Renal pelvis (tissue), 12 donors: ENCODE data around the gene AFAP1L2. TPM values are rescaled to one million over a fixed set of nuclear protein-coding genes. Genes with fewer than 3 reads are reported as not detected.

Experiments
- DNase-seq: peaks from one replicate; pipeline ENCODE4 v3.0.0-alpha.2; 2013
- long read RNA-seq, 16 experiments: transcript quantifications; one replicate each; lab custom pipeline, GENCODE V29; 2026
- polyA plus RNA-seq, 3 donors: library from polyadenylated mRNA; unstranded; fragments of 120-200 nt; gene quantifications; one replicate each; pipeline ENCODE4 v1.2.1, GENCODE V29; 2013; ENCODE audit not compliant: insufficient read length in 3 of 3

The AFAP1L2 gene, protein sequence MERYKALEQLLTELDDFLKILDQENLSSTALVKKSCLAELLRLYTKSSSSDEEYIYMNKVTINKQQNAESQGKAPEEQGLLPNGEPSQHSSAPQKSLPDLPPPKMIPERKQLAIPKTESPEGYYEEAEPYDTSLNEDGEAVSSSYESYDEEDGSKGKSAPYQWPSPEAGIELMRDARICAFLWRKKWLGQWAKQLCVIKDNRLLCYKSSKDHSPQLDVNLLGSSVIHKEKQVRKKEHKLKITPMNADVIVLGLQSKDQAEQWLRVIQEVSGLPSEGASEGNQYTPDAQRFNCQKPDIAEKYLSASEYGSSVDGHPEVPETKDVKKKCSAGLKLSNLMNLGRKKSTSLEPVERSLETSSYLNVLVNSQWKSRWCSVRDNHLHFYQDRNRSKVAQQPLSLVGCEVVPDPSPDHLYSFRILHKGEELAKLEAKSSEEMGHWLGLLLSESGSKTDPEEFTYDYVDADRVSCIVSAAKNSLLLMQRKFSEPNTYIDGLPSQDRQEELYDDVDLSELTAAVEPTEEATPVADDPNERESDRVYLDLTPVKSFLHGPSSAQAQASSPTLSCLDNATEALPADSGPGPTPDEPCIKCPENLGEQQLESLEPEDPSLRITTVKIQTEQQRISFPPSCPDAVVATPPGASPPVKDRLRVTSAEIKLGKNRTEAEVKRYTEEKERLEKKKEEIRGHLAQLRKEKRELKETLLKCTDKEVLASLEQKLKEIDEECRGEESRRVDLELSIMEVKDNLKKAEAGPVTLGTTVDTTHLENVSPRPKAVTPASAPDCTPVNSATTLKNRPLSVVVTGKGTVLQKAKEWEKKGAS
- 10 to 100 TPM; 40.1 to 45.6 (median 42.1) TPM for polyA plus RNA-seq
- long read RNA-seq, donor 1, partial matches to known transcripts: 0 of 2 reads
- long read RNA-seq, donor 1, other reads (novel, unspliced or antisense): 0 of 2 reads
- long read RNA-seq, donor 2, partial matches to known transcripts: 0 of 3 reads
- long read RNA-seq, donor 2, other reads (novel, unspliced or antisense): 0 of 3 reads
- long read RNA-seq, donor 3, partial matches to known transcripts: 5 of 10 reads
- long read RNA-seq, donor 3, other reads (novel, unspliced or antisense): 0 of 10 reads
- long read RNA-seq, donor 4, partial matches to known transcripts: 0 of 1 reads
- long read RNA-seq, donor 4, other reads (novel, unspliced or antisense): 0 of 1 reads
- long read RNA-seq, donor 5, partial matches to known transcripts: 0 of 1 reads
- long read RNA-seq, donor 5, other reads (novel, unspliced or antisense): 0 of 1 reads
- long read RNA-seq, donor 6, partial matches to known transcripts: 0 of 1 reads
- long read RNA-seq, donor 6, other reads (novel, unspliced or antisense): 0 of 1 reads
- long read RNA-seq, donor 7, partial matches to known transcripts: 5 of 10 reads
- long read RNA-seq, donor 7, other reads (novel, unspliced or antisense): 0 of 10 reads
- long read RNA-seq, donor 8: 0 reads
- long read RNA-seq, donor 9, partial matches to known transcripts: 17 of 19 reads
- long read RNA-seq, donor 9, other reads (novel, unspliced or antisense): 0 of 19 reads
- long read RNA-seq, donor 10, partial matches to known transcripts: 11 of 13 reads
- long read RNA-seq, donor 10, other reads (novel, unspliced or antisense): 0 of 13 reads
- long read RNA-seq, donor 11, partial matches to known transcripts: 29 of 32 reads
- long read RNA-seq, donor 11, other reads (novel, unspliced or antisense): 0 of 32 reads
- long read RNA-seq, donor 12, partial matches to known transcripts: 8 of 12 reads
- long read RNA-seq, donor 12, other reads (novel, unspliced or antisense): 0 of 12 reads
- long read RNA-seq, donor 13, partial matches to known transcripts: 0 of 3 reads
- long read RNA-seq, donor 13, other reads (novel, unspliced or antisense): 0 of 3 reads
- long read RNA-seq, donor 14: 0 reads
- long read RNA-seq, donor 15, partial matches to known transcripts: 40 of 42 reads
- long read RNA-seq, donor 15, other reads (novel, unspliced or antisense): 0 of 42 reads
- long read RNA-seq, donor 16, partial matches to known transcripts: 9 of 15 reads
- long read RNA-seq, donor 16, other reads (novel, unspliced or antisense): 0 of 15 reads

DNA sequence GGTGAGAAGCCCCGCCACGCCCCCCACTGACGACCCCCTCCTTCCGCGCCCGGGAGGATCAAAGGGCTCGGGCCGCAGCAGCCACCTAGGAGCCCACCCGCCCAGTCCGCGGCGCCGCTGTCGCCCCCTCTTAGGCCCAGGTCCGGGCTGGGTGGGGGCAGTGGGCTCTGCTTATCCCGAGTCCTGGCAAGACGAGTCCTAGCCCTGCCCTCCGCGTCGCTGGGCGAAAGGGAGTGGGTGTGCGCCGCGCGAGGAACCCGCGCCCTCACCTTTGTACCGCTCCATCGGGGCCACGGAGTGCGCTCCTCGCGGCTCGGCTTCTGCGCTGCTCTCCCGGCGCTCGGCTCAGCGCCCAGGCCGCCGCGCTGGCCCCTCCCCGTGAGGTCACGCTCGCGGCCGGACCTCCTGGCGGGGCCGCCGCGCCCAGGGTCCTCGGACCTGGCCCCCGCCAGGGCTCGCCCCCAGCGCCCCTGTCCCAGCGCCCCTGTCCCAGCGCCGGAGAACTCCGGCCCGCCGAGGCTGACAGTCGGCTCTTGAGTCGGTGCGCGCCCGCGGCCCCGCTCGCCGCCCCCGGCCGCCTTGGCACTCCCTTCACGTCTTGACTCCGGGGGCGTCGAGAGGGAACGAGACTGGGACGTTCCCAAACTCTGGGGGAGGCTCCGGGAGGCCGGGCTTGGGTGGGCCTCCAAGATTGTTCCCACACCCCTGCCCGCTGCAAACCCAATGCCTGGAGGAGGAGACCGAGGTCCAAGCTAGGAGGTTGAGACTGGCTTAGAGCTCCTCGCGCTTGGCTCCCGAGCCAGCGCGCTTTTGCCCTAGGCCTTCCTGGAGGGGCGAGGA, at the start of gene AFAP1L2:
Gene AFAP1L2, minus strand, starts transcription at position 332 of the 840 bp plus-strand sequence. Its CDS starts 47 bp downstream, at position 285.
- DNase-seq: no peak

DNA sequence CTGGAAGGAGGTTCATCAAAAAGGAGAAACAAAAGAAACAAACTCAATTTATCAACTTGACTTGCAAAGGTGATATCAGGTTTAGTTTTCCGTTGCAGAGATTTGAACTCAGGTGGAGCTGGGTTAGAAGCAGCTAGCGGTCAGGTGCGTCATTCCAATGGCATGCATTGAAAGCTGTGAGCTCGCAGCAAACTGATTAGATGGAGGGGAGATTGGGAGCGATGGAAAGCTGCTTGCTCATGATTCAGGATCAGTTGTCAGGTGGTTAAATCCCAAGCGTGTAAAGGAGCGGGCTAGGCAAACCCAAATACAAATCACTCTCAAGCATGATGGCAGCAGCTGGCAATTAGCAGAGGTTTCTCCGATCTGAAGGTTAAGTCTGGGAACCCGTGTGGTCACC, 49.3 kb upstream of the AFAP1L2 start:
- DNase-seq: no peak

DNA sequence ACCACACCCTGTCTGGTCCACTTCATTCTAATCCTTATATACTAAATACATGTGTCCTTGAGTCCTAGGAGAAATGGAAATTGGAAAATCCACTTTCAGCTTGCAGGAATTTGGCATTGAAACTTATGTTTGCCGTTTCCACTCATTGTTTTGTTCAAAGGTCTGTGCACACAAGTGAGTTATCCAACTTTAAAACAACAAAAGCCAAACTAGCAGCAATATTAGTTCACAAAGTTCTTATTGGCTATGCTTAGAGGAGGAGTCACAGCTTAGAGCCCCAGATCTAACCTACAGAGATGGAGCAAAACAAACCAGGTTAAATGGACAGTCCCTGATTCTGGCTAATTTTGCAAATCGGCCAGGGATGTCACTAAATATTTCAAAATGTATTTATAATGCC, 44.6 kb upstream of the AFAP1L2 start:
- DNase-seq: no peak

DNA sequence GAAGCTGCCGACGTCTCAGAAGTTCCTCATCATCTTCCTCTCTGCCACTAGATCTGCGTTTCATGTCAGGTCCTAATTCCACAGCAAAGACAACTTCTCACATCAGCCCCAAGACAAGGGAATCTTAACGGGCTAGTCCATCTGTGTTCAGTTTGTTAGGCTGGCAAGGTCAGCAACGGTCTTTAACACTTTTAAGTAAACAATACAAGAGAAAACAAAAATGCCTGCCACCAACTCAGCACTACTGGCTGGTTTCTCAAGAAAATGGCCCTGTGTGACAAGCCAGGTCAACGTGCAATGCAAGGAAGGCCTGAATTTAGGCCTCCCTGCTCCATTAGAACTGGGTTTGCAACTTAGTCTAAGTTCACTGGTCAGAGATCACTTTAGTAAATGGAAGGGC, 41.0 kb upstream of the AFAP1L2 start:
- no peak for DNase-seq

DNA sequence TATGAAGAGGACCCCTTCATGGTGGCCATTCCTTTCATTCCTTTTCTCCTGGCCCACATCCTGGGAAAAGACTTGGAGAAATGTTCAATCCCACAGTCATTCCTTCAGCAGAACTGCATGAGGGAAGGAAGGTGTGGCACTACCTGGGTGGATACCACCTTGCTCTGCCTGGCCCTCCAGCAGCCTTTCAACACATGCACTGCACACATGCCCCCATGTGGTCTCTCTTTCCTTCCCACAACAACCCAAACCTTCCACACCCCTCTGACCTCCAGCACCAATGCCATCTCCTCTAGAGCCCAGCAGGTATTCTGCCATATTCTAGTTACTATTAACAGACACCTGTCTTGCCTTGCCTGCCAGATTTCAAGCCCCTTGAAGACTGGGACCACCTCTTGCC, 40.5 kb upstream of the AFAP1L2 start:
- no peak for DNase-seq

DNA sequence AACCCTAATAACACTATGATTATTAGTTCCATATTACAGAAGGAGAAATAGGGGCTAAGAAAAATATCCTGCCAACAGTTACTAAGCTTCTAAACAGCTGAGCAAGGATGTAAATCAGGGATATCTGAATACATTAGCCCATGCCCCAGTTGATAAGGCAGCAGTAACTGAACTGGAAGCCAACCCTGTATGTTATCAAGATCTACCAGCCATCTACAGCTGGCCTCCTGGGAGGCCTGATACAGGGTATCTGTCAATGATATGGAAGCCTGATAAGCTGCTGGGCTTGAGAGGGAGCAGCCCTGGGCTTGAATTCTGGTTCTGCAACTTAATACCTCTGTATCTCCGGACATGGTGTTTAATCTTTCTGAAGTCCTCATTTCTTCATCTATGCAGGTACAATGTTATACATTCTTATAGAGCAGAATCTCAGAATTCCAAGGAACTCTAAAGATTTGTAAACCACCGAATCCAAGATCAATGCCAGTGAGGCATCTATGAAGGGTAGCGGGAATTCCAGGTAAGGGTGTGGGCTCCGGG, 37.9 kb upstream of the AFAP1L2 start:
- DNase-seq: no peak

DNA sequence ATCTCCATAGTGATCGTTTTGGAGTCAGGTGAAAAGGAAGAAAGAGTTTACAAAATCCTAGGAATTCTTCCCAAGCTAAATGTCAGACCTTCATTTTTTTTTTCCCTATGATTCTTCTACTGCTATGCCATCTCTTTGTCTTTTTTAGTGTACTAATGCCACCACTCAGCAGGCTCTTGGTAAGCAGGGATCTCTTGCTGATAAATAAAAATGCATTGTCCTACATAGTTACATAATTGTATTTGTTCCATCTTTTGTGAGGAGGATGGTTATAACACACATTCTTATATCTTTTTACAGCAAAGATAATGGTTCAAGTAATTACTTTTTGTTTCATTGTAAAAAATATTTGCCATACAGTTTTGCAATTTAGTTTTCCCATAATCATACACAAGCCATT, 36.8 kb upstream of the AFAP1L2 start:
- DNase-seq: no peak

DNA sequence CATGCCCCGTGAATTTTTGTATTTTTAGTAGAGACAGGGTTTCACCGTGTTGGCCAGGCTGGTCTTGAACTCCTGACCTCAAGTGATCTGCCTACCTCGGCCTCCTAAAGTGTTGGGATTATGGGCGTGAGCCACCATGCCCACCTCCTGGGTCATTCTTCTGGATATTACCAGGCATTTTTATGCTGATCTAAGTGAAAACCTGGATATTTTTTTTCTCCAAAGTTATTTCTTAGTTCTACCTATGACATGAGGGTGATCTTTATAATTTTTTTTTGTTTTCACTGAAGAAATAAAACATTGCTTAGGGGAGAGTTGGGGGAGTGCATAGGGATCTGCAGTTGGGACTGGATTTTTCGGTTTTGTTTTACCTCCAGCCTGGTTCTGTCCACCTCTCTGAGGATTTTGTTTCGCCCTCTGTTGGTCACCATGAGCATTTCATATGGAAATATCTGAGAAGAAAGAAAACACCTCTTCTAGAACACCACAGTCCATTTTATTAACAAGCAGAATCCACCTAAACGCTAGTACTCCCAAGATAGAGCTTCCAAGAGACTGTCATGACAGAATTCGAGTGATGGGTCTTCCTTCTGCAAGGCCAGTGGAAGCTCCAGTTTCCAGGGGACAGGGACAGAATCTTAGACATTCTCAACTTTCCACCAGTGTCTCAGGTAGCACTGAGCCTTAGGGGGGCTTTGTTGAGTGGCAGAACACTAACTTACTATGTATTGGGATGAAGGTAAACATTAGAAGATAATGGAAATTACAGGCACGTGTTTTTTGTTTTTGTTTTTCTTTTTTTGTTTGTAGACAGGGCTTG, 33.4 kb upstream of the AFAP1L2 start:
- no peak for DNase-seq

DNA sequence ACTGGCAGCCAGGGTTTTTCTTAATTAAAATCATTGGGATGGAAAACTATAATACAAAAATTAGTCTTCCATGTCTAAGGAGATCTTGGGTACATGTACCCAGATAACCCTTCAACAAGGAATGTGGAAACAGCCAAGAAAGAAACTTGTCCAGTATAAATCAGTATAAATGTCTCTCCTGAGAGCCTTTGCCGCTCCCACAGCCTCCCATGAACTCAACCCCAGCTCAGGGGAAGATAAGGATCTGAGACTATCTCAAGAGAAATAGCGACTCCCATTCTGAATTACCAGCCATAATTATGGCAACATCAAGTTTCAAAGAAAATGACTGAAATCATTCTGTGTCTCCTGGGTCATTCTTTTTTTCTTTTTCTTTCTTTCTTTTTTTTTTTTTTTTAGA, 32.6 kb upstream of the AFAP1L2 start:
- no peak for DNase-seq

DNA sequence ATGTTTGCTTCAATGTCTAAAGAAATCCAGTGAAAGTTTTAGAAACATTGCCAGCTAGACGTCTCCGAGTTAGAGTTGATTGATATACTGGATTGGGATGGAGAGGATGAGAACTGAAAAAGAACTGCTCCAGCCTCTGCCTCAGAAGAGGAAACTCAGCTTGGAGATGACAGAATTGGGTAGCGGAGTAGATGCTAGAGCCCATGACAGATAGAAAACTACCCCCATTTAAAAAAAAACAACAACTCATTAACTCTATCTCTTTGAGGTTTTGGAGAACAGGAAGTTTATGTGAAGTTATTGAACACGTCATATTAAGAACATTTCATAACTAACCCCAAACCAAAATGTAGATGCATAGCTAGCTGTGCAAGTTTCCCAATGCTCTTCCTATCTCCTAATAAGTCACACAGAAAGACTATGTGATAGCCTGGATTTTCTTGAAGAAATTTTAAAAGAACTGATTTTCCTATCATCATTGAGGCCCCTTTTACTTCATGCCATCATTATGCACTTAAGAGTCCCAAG, 28.3 kb upstream of the AFAP1L2 start:
- DNase-seq: no peak

DNA sequence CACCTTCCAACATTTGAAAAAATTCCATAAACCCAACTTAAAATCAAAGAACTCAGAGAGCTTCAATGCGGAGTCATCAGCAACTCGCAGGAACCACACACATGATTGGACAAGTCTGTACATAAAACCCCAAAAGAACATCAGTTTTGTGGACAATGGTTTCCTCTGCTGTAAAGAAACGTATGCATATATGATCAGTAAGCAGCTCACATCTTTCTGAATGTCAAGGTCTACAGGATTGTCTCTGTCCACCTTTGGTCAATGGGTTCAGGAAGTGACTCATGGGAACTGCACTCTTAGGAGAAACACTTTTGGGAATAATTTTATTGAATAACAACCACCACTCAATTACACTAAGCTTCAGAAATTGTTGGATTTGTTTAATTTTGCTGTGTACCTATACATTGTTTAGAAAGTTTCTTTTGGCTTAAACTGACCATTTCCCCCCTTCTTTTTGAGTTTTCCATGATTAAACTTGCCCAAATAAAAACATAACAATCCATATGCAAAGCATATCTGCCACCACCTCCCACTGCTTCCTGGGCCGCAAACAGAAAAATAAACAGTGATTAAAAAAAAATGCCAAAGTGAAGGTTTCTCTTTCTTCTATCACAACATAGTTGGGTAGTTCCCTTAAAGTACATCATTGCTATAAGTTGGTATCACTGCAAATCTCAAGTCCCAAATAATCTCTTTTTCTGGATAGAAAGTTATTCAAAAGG, 27.3 kb upstream of the AFAP1L2 start:
- DNase-seq: no peak

DNA sequence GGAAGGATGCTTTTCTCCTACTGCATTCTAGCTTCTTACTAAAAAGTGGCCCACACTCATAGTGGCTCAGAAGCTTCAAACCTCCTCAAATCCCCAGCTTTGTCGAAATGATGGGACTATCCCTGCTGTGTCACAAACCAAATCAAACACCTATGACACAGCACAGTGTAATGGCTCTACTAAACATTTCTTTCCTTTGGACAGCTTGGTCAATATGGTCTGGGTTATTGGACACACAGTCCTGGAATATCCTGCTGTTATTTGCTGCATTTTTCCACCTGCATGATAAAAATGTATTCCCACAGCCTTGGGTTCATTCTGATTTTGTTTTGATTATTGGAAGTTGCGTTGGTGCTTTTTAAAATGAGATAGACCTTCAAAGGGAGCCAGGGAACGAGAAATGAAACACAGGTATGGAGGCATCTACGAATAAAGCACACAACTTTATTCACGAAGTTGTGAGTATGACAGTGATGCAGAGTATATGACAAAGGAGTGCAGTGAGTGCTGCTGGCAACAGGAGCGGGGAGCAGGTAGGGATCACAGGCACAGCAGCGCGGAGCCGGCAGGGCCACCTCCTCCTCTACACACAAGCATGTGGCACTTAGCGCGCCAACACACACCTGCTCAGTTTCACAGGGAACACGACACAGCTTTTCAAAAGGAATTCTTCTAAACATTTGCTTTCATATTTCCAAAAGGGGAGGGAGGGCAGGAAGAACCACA, 26.5 kb upstream of the AFAP1L2 start:
- DNase-seq: no peak

DNA sequence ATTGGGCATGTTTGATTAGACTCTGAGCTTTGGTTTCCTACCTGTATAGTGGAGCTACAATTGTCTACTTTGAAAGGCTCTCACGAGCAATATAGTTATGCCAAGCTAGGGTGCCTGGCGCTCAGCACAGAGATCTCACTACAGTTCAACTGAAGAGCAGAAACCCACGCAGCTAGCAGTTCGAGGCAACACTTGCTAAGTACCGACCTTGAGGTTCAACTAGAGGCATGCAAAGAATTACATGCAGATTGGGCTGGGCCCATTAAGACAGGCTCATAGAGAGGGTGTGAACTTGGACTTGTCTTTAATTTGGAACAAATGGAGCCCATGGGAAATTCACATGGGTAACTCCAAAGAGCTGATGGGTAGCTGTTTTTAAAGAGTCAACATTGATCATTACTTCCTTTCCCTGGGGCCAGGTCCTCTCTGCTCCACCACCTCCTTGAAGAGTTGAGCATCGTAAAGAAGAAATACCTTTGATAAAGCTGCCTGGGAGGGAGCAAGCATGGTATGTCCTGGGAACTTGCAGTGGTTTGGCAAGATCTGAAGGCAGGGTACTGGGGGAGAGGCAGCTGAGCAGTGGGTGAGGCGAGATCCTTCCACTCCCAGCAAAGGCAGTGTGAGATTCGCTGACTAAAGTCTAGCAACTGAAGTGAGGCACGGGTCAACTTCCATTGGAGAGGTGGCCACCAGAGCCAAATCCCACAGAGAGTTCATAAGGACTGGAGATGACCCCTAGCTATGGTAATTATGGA, 25.5 kb upstream of the AFAP1L2 start:
- no peak for DNase-seq

DNA sequence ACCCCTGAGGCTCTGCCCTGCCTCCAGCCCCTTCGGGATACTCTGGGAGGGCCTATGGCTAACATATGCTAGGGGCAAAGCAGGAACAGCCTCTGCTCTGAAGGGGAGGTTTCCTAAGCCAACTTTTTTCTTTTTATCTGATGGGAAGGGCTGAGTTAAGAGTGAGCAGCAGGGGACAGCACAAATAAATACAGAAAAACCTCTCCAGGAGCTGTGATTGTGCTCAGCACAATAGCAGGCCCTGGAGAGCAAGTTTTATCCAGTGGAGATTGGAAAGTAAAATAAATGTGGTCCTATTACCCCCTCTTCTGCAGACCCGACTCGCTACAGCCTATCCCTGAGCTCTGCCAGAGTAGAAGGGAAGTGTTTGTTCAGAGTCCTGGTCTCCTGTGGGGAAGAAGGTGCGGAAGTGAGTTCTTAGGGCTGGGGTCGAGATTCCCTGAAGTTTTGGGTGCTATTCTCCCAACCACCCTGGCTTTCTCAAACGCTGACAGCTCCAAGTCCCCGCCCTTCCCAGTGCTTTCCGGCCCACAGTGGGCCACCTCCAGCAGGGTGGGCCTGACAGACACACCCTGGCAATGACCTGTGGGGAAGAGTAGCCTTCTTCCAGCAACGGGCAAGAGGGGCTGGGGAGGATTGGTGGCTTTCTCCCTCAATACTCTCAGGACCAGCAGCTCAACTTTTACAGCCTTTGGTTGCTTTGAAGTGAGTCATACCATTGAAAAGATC, 23.0 kb upstream of the AFAP1L2 start:
- DNase-seq: no peak

DNA sequence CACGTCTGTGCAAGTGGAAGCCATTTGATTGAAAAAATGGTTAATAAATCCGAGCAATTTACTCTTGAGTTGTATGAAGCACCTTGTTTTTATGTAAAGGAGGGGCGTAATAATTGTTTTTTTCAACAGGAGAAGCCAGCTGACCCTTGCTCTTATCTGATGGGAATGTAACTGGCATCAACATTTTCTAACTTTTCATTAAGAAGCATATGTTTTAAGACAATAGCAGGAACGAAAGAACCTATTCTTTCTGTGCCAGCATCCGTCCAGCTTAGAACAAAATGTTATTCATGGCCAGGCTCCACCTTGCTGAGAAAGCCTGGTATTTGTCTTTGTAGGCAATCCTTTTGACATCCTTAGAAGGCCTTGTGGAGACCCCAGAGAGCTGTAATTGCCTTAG, 22.2 kb upstream of the AFAP1L2 start:
- no peak for DNase-seq
